Right forelimb (tissue), 1 donor: ENCODE data around the gene DUSP28.
A peak's percentile ranks its signal among the peaks of the same experiment; 100 is the strongest.
"Not testable (repeated sequence)": the region's sequence is repeated elsewhere in the genome, so short reads cannot be mapped to it uniquely, and the experiment has no call there.

Experiments
- DNase-seq: peaks from one replicate; pipeline ENCODE4 v3.0.0-alpha.2; 2018

Gene DUSP28

GRCh38 chr2:240561325-240561971, 1.3 kb downstream of the DUSP28 start:
- DNase-seq, result no peak

DNA sequence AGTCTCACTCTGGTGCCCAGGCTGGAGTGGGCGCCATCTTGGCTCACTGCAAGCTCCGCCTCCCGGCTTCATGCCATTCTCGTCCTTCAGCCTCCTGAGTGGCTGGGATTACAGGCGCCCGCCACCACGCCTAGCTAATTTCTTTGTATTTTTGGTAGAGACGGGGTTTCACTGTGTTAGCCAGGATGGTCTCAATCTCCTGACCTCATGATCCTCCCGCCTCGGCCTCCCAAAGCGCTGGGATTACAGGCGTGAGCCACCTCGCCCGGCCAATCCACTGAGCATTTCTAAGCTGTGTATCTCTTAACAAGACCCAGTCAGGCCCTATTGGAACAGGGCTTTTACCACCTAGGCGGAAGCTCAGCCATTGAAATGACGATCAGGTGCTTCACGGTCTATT, 3.1 kb downstream of the DUSP28 start:
- not testable (repeated sequence) for DNase-seq

- no peak for DNase-seq
These were observed 3.9 kb downstream of the DUSP28 start for GRCh38 chr2:240563951-240564560.

GRCh38 chr2:240564561-240565332, 4.6 kb downstream of the DUSP28 start:
- DNase-seq, result no peak

GRCh38 chr2:240565333-240566202, 5.4 kb downstream of the DUSP28 start:
- DNase-seq, result peak; percentile 52

- peak; percentile 89 for DNase-seq
These were observed 6.3 kb downstream of the DUSP28 start for GRCh38 chr2:240566203-240567136.

DNA sequence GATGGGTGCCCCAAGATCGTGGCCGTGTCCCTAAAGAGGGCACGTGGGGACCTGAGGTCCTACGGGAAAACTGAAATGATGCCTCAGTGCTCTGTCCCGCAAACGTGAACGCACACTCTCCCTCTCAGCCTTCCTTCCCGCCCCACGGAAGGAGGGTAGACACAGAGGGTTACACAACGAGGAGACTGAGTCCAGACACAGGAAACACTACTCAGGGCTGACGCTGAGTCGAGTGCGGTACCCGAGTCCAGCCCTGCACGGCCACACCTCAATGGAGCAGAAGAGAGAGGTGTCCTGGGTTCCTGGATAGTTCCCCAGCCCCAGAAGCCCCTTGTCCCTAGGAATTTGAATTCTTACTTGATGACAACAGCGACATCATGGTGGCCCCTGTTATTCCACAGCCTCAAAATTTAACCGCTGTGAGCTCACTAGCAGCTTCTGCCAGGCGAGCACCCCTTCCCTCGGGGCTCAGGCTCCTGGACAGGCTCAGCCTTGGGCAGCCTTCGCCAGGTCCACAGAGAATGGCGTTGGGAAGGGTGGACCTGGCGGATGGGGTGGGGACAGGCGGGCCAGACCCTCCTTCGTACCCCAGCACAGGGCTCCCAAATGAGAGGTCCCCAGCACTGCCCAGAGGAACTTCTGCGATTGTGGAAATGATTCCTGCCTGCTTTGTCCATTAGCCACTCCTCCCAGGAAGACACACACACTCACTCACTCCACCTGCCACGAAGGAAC, 7.1 kb downstream of the DUSP28 start:
- DNase-seq, result peak; percentile 39

DNA sequence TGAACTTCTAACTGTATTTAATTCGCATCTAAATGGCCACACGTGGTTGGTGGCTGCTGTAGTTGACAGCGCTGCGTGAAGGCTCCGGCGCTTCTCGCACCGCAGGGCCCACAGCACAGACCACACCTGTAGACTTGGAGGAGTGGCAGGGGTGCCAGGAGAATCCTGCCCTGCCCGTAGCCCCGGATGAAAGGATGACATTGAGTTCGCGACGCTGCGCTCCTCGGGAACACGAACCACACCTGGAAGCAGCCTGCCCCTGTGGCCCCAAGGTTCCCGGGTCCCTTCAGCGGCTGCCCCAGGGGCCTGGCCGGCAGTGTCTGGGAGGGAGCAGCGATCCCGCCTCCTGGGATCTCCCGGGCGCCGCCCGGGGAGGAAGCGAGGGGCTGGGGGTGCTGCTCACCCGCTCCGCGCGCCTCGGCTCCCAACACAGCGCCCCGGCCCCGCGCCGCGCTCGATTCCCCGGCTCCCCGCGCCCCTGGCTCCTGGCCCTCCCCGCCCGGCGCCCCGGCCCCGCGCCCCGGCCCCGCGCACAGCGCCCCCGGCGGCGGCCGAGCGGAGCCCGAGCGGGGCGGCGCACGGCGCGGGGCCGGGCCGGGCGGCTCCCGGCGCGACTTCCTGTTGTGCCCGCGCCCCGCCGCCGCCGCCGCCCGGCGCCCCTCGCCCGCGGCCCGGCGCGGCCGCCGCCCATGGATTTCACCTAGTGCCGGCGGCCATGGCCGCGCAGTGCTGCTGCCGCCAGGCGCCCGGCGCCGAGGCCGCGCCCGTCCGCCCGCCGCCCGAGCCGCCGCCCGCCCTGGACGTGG, 7.9 kb downstream of the DUSP28 start, which contains the start of gene RNPEPL1:
Gene RNPEPL1, plus strand, starts transcription at position 613 of the 806 bp plus-strand sequence. Its CDS starts 103 bp downstream, at position 716.
- DNase-seq, result peak; percentile 53

DNA sequence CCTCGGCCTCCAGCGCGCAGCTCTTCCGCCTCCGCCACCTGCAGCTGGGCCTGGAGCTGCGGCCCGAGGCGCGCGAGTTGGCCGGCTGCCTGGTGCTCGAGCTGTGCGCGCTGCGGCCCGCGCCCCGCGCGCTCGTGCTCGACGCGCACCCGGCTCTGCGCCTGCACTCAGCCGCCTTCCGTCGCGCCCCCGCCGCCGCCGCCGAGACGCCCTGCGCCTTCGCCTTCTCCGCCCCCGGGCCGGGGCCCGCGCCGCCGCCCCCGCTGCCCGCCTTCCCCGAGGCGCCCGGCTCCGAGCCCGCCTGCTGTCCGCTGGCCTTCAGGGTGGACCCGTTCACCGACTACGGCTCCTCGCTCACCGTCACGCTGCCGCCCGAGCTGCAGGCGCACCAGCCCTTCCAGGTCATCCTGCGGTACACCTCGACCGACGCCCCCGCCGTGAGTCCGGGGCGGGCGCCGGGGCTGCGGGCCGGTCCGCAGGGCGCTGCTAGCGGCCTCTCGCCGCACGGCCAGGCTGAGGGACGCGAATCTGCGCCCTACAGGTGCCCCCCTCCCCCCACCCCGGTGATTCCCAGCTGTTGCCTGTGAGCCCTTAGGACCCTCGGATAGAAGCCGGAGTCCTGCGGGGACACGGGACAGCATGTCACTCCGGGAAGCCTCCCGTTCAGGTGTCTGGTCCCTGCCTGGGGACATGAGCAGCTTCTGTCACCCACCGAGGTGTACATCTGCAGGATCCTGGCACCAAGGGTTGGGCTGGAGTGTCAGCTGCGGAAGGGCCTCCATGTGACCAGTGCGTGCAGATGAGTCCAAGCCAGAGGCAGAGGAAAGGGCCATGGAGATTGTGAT, 8.7 kb downstream of the DUSP28 start:
- peak; percentile 83 for DNase-seq

- DNase-seq, result peak; percentile 46
These were observed 9.4 kb downstream of the DUSP28 start for GRCh38 chr2:240569523-240569997.

DNA sequence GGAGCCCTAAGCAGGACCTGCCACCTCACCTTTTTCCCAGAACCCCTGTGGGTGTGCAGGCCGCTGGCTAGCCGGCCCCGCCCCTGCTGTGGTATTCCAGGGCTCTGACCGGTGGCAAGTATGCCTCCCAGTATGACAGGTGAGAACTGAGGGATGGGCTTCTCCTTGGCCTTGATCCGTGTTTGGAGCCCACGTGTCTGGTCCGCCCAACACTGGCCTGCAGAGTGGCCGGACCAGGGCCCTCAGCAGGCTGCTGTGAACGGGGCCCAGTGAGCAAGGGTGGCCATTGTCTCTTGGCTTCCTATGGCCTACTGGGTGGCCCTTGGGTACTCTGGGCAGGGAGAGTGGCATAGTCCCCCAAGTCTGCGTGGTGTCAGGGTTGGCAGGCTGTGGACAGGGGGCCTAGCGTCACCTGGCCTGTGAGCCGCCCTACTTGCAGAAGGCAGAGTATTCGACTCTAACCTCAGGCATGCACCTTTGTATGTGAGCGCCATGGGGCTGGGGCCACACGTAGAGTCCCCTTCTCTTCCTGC, 9.9 kb downstream of the DUSP28 start:
- DNase-seq, result no peak

GRCh38 chr2:240570531-240571313, 10.6 kb downstream of the DUSP28 start:
- no peak for DNase-seq

DNA sequence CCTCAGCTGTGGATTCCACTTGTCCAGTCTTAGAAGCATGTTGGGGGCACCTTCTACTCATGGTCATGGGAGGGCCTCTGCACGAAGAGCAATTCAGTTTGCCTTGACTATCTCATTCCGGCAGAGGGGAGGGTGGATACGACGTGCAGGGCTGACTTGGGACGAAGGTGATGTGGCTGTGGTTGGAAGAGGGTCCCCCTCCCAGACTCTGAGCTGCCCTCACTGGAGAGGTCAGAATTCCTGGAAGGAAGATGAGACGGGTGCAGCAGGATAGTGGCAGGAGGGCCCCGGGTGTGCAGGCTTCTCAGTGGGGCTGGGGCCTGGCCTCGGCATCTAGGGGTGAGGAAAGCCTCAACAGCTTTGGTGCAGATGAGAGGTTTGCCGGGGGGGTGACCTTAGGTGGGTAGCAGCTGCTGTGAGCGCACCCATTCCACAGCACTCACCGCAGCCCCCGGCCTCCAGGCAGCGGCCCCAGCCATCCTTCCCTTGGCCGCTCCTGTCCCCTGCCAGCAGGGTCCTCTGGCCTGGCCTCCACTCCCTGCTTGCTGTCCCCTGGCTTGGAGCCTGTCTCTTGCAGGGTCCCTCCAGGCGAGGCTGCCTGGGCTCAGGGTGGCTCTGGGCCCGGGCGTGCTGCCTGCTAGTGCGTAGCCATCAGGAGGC, 11.3 kb downstream of the DUSP28 start:
- no peak for DNase-seq

DNA sequence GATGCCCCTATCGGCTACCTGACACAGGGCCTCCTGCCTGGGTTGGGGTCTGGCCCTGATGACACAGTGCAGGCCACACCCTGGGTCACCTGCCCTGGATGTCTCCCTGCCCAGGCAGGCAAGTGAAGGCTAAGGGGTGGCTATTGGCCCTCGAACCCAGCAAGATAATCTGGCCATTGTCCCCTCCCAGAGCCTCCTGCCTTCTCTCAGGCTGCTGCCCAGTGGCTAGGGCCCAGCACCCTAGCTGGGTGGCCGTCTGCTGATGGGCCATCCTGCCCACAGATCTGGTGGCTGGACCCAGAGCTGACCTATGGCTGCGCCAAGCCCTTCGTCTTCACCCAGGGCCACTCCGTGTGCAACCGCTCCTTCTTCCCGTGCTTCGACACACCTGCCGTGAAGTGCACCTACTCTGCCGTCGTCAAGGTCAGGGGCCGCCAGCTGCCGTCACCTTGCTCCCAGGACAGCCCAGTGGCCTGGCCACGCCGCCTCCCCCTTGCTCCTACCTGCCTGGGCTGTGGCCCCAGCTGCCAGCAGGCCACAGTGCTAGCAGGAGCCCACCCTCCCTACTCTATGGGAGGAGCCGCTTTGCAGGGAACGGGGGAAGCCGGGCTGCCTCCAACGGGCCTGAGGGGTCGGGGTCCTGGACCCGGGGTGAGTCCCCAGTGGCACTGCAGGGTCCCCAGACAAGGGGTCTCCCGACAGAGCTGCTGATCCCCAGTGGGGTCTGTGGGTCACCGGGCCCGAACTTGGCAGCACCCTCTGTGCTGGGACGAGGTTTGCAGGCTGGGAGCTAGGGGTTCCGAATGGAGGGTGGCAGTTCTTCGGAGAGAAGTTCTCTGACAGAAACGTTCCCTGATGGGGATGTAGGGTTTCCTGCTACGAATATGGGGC, 12.2 kb downstream of the DUSP28 start:
- no peak for DNase-seq

DNA sequence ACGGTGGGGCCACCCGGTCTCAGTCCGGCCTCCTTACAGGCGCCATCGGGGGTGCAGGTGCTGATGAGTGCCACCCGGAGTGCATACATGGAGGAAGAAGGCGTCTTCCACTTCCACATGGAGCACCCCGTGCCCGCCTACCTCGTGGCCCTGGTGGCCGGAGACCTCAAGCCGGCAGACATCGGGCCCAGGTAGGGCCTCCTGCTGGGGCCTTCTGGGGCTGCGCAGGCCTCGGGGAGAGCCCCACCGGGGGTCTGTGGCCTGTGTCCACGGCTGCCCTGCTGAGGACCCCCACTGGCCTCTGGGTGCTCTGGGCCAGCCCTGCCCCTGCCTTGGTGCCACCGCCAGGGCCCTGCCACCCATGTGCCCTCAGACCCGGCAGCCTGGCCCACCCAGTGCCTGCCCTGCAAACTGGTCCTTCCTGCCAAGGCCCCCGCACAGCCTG, 12.9 kb downstream of the DUSP28 start:
- DNase-seq, result no peak
